ENCODE measurements around the gene PUSL1.

PUSL1 gene, protein sequence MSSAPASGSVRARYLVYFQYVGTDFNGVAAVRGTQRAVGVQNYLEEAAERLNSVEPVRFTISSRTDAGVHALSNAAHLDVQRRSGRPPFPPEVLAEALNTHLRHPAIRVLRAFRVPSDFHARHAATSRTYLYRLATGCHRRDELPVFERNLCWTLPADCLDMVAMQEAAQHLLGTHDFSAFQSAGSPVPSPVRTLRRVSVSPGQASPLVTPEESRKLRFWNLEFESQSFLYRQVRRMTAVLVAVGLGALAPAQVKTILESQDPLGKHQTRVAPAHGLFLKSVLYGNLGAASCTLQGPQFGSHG

DNA sequence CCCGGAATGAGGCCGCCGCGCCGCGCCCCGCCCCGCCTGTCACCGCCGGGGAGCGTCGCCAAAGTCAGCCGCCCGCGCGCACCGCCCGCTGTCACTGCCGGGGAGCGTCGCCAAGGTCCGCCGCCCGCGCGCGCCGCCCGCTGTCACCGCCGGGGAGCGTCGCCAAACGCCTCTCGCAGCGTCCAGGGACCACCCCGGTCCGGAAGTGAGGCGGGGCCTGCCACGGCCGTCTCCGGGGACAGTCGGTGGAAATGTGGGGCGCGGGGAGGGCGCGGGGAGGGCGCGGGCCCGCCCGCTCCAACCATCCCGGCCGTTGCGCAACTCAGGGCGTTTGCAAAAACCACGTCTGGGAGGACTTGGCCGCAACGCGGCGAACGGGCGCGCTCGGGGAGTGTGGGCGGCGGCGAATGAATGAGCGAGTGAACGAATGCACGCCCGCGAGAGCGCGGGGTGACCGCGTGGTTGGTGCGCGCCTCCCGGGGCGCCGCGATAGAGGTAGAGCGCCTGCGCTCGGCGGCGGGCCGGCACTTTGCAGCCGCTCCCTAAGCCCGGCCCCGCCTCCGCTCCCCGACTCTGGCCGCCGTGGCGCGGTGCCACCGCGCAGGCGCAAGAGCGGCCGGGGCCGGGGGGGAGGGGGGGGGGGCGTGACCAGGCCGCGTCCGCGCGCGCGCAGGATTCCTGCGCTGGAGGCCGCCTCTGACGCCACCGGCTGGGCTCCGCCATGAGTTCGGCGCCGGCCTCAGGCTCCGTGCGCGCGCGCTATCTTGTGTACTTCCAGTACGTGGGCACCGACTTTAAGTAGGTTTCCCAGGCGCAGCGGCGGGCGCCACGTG, at the start of gene PUSL1, which contains the start of gene ACAP3:
PUSL1 (plus strand) TSS at position 675 of the 833 bp plus-strand sequence; CDS start at position 722, 47 bp downstream.
ACAP3 (minus strand) TSS at position 8 of the 833 bp plus-strand sequence. CDS start 115 bp downstream, outside the sequence.
- peak; percentile 84 for DNase-seq (ENCODE audit: low read depth)

DNA sequence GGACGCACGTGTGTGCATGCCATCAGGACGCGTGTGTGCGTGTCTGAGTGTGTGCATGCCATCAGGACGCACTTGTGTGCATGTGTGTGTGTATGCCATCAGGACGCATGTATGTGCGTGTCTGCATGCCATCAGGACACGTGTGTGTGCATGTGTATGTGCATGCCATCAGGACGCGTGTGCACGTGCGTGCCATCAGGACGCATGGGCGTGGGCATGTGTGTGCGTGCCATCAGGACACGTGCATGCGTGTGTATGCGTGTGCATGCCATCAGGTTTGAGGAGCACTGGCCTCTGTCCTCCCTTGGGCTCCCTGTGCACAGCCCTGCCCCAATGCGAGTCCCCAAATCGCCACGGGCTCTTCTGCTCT, 49.3 kb upstream of the PUSL1 start:
- no peak for DNase-seq (ENCODE audit: low read depth)

DNA sequence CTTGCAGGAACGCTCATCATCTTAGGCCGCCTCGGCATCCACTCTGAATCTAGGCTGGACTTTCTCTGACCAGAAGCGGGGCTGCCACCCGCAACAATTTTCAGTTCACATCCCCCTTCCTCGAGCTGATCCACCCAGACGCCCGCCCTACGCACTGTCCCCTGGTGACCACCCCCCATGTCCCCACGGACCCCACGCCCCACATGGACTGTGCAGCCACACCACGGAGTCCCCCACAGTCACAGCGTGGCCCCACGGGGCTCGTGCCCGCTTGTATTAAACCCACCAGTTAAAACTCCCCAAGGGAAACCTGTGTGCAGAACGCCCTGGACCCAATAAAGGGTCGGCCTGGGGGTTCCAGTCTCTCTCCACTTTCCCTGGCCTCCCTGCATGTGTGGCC, 48.9 kb upstream of the PUSL1 start:
- DNase-seq (ENCODE audit: low read depth), result no peak

DNA sequence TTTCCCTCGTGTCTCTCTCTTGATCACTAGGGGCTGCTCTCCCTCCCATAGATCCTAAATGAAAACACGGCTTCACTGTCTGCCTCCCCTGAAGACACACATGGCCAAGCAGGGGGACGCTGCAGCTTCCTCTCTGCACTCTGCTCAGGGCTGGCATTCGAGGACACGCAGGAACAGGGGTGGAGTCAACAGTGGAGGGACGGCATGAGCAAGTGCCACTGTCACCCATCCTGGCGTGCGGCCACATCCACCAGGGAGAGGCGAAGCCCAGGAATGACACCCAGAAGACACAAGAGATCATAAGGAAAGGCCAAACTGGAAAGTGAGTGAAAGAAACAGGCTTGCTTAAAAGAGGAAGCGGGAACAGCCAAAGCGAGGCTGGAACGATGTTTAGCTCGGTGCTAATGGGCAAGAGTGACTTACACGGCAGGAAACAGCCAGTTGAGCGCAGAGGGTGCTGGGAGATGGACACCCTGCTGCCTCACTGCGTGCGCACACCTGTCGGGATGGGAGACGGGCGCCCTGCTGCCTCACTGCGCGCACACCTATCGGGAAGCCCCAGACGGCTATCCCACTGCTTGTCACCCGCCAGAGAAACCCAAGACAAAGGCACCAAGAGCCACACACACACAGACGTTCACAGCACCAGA, 48.3 kb upstream of the PUSL1 start:
- DNase-seq (ENCODE audit: low read depth), result no peak

DNA sequence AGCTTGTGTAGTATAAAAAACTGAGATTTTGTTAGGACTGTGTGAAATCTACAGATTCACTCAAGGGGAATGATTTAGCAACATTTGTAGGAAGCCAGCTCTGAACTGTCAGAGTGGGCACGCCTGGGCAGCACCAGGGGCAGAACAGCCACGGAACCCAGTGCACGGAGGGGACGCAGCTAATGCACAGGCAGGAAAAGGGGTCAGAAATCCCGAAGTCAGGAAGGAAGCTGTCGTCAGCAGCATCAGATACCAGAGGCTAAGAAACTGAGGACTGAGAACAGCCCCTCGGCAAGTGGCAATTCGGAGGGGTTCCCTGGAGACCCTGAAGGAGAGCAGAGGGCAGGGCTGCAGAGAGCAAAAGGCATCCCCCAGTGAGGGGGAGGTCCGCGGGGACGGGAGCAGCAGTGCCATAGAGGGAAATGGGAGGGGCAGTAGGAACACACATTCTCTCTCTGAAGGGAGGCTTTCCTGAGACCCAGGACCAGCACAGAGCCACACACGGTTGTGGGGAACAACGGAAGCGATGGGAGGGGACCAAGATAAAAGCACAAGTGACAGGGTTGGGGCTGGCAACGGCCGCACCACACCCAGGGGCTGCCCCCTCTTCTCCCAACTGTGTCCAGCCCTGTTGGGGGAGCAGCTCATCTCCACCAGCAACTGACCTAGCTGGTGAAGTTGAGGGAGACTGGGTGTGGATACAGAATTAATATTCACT, 47.4 kb upstream of the PUSL1 start:
- no peak for DNase-seq (ENCODE audit: low read depth)

DNA sequence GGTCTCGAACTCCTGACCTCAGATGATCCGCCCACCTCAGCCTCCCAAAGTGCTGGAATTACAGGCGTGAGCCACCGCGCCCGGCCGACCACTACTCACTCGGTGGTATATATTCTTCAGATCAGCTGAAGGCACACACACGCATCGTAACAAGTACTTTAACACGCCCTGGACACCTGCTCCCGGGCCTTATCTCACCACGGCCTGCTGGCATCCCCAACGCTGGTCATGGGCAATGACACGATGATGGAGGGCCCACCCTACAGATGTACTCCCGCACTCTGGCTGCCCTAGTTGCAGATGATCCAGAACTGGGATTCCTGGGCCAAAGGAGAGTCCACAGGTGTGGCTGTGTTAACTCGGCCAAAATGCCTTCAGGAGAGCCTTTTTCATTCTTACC, 46.3 kb upstream of the PUSL1 start:
- no peak for DNase-seq (ENCODE audit: low read depth)

DNA sequence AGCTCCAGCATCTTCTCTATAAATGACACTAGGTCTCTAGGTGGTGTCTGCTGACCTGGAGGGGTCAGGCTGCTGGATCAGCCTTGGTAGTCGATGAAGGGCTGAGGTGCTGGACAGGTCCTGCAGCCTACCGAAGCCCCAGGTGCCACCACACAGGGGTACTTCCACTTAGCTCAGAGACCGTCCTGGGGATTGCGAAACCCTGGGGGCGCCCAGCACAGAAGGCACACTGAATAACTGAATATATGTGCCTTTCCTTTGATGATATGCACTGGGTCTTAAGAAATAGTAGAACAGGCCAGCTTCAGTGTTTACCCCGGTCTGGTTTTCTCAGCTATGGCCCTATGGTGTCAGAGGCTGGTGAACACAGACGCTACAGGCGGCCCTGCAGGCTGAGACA, 45.6 kb upstream of the PUSL1 start:
- DNase-seq (ENCODE audit: low read depth), result no peak

DNA sequence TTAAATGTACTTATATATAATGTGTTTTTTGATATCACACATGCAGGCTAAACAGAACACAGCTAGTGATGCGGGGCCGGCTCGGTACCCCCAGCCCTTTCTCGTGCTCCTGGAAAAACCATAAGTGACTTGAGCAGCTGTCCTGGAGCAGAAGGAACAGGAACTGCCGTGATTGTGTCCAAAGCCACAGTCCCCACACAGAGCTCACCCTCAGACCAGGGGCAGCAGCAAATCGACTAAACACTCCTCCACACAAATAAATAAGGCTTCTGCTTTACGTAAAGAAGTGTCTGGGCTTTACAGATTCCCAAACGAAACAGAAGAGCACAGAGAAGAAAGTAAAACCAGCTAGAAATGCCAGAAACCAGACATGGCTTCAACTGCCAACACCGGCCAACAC, 44.4 kb upstream of the PUSL1 start:
- DNase-seq (ENCODE audit: low read depth), result no peak

DNA sequence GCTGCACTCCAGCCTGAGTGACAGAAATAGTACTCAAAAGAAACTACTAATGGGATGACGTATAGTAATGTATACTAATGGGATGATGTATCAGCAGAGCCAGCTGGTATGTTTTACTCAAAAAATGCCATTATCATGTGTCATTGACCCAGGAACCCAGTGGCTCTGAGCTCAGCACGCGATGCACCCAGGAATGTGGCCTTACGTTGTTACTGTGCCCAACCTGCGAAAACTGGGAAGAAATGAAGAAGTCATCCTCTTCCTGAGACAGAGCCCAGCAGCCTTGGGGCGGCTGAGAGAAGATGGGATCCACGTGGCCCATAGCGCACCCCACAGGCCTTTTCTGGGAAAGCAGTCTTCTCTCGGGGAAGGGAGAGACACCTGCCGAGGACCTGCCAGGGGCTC, 43.5 kb upstream of the PUSL1 start:
- DNase-seq (ENCODE audit: low read depth), result no peak

DNA sequence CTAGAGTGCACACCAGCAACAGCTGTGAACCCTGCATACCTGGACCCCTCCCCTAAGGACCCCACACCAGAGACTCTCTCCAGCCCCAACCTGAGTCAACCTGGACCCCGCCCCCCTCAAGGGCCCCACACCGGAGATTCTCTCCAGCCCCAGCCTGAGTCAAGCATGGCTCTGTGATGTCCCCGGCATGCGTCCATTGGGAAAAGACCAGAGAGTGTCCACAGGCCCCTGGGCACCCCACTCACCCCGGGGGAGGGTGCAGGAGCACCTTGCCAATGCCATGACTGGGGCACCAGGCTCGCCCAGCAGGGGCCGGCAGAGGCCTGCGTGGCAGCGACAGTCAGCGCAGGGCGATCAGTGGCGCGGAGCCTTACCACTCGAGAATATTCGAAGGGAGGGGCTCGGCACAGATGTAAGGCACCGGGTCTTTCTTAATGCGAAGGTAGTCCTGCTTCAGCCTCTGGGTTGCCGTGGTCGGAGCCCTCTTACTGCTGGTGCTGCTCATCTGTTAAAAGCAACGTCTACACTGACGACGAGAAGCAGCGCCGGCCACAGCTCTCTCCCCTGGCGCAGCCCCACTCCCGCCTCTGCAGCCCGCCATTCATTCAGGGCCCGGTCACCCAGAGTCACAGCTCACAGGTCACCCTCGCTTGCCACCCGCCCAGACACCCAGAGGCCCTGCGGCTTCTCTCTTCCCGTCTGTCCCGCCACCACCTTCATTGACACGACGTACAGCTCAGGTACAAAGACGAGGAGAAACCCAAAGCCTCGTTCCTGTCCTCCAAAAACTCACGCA, 40.7 kb upstream of the PUSL1 start:
- DNase-seq (ENCODE audit: low read depth), result no peak

DNA sequence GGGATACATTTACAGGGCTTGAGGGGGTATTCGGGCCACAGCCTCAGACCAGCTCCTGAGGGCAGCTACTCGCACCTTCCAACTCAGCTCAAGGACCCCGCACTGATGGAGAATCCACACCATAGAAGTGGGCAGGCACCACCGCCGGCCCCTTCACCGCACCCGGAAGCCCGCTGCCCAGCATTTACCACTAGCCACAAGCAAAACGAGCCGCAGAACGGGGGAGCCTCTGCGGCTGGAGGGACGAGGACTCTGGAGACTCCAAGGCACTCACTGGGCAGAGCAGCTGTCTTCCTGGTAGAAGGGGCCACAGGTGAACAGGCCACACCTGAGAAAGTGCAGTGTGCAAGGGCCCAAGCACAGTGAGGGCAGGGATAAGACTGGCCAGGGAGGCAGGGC, 40.1 kb upstream of the PUSL1 start:
- no peak for DNase-seq (ENCODE audit: low read depth)

DNA sequence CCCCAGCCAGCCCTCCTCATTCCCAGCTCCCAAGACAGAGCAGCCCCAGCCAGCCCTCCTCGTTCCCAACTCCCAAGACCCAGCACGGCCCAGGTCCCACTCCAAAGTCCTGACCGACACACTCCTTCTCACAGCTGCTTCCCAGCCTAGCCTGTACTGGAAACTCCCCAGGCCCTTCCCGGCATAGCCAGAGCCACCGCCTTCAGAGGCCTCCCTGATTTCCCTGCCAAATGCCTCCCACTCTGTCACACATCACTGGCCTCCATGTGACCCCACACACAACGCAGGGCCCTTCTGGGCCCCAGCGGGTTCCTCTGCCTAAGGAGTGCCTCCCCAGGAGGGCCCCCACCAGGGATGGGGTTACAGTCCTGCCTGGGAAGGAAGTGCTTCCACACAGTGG, 37.6 kb upstream of the PUSL1 start:
- no peak for DNase-seq (ENCODE audit: low read depth)

DNA sequence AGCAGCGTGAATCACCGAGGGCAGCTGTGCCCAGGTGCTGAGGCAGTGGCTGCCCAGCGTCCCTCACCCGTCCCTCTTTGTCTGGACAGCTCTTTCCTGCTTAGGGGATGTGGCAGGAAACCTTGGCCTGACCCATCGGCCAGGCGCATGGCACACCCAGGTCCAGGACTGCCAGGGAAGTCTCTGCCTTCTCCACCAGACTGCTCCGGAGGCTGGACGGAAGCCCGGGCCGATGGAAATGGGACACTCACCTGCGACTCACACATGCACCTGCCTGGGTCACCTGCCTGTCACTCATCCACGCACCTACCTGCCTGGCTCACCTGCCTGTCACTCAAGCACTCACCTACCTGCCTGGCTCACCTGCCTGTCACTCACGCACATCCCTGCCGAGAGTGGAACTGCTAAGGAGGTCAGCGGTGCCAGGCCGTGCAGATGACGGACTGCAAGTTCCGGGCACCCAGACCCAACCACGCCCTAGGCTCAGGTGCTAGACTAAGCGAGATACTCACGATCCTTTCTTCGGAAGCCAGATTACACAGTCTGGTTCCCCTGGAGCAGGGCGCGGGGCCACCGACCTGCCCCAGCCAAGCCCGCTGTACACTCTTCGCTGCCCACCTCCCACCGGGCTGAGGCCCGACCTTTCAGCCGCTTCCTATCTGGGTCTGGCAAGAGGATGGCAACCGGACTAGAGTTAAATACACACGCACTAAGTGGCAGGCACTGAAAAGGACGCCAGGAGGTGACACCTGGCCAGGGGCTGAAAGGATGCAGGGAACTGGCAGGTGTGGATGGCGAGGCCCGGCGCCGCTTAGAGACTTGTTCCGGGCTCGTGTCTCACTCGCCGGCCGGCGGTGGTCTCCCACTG, 35.8 kb upstream of the PUSL1 start:
- DNase-seq (ENCODE audit: low read depth), result no peak

DNA sequence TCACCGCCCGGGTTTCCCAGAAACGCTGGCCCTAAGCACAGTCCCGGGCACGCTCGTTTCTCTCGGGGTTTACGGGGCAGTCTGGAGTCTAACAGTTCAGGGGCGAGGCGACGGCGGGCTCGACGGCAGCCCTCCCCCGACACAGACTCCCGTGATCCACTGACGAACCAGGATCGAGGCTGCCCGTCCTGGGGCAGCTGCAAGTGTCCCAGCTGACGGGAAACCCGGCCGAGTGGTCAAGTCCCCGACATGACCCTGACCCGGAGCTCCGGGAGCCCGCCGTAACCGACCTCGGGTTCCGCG, 35.2 kb upstream of the PUSL1 start:
- DNase-seq (ENCODE audit: low read depth), result no peak

DNA sequence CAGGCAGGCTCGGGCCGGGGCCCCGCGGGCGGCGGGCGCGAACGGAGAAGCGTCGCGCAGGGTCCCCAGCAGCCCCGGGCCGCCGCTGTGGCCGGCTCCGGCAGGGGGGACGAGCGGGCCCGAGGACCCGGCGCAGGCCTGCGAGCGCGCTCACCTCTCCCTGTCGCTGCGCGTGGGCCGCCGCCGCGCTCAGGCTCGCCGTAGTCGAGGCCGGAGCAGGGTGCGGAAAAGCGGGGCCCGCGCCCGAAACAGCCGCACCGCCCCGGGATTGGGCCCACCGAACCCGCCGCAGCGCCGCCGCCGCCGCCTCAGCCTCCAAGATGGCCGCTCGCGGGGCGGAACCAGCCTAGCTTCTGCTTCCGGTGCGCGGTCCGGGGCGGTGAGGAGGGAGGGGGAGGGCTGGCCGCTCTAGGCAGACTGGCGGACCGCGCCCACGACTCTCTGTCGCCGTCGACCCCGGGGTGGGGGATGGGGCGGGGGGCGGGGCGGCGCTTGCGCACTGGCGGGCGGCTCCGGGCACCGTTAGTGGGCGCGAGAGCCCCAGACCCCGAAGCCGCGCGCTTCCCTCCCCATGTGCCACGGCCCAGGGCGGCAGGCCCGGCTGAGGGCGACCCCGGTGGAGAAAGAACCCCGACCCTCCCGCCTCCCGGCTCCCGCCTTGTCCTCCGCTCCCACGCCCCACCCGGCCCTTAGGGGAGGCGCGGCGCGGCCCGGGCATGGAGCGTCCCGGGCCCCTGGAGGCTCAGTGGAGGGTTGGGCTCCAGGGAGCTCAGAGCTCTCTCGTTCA, 34.7 kb upstream of the PUSL1 start, which contains the start of gene UBE2J2:
UBE2J2 (minus strand) TSS at position 343 of the 787 bp plus-strand sequence. CDS start 5,862 bp downstream, outside the sequence.
- DNase-seq (ENCODE audit: low read depth), result peak; percentile 89

DNA sequence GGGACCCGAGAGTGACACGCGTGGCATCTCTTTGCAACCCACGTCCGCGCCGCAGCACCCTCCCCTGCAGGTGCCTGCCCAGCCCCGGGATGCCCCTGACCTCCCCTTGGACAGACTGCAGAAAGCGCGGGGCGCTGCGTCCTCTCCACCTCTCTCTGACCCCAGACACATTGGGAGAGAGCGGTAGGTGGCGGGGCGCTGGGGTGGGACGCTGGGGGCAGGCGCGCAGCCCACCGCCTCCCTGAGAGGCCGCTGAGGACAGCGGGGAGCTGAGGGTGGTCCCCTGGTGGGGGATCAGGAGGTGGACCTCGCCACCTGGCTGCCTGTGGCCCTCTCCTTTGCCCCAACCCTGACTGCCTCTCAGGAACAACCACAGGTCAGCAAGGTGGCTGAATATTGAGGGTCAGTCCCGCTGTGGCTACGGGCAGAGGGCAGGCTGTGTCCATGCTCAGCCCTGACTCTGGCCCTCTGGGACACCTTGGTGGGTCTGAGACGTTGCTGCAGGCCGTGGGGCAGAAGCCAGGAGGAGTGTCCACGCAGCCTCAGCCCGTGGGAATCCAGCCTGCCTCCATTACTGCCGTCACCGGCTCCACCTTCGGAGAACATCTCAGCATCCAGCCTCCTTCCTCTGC, 34.0 kb upstream of the PUSL1 start:
- no peak for DNase-seq (ENCODE audit: low read depth)

DNA sequence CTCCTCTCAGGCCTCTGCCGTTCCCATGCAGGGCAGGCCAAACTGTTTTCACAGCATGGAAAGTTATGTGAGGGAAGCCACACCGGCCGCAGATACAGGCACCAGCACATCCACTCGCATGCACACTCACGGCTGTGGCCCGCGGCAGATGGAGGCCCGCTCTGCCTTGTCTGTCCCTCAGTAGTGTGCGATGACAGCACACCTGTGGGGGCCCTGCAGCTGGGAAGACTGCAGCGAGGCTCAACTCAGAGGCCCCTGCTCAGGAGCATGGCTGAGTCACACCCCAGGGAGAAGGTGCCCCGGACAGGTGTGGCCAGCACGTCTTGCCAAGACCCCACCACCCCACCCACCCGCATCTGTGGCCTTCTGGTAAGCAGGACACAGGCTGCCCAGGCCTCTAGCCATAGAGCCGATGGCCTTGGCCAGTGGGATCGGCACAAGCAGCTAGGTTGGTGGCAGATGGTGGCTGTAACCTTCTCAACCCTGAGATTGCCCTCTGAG, 33.4 kb upstream of the PUSL1 start:
- DNase-seq (ENCODE audit: low read depth), result no peak

DNA sequence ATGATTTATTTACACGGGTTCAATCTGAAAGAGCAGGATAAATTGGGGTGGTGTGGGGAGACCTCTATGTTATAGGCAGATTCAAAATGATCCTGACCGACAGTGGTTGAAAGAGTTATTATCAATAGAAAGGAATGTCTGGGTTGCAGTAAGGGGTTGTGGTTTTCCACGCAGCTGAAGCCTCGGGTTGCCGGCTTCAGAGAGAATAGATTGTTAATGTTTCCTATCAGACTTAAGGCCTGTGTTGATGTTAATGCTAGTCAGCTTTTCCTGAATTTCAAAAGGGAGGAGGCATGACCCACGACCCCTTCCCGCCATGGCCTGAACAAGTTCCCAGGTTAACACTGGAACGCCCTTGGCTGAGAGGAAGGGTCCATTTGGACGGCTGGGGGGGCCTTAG, 32.6 kb upstream of the PUSL1 start:
- no peak for DNase-seq (ENCODE audit: low read depth)

DNA sequence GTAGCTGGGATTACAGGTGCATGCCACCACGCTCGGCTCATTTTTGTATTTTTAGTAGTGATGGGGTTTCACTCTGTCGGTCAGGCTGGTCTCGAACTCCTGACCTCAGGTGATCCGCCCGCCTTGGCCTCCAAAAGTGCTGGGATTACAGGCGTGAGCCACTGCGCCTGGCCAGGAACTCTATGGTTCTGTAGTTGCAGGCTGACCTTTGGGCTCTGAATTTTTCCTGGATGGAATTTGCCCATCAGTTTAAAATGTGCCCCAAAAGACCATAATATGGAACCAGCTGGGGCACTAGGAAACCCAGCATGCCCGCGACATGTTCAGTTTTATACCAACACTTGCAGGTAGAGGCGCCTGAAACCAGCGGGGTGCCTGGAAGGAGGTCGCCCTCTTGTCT, 29.8 kb upstream of the PUSL1 start:
- no peak for DNase-seq (ENCODE audit: low read depth)
